Stimulated activated CD8-positive, alpha-beta memory T cell treated with anti-CD3 and anti-CD28 coated beads, Interleukin-15, amount 100 ng/mL, for 4 hours (primary cell): ENCODE results near the gene VCAM1.

Experiments
- DNase-seq, 2 donors: peaks; one replicate each; pipeline ENCODE4 v3.0.0-alpha.2; 2020; ENCODE audit warnings: low read depth in 2 of 2

The VCAM1 gene, protein sequence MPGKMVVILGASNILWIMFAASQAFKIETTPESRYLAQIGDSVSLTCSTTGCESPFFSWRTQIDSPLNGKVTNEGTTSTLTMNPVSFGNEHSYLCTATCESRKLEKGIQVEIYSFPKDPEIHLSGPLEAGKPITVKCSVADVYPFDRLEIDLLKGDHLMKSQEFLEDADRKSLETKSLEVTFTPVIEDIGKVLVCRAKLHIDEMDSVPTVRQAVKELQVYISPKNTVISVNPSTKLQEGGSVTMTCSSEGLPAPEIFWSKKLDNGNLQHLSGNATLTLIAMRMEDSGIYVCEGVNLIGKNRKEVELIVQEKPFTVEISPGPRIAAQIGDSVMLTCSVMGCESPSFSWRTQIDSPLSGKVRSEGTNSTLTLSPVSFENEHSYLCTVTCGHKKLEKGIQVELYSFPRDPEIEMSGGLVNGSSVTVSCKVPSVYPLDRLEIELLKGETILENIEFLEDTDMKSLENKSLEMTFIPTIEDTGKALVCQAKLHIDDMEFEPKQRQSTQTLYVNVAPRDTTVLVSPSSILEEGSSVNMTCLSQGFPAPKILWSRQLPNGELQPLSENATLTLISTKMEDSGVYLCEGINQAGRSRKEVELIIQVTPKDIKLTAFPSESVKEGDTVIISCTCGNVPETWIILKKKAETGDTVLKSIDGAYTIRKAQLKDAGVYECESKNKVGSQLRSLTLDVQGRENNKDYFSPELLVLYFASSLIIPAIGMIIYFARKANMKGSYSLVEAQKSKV

DNA sequence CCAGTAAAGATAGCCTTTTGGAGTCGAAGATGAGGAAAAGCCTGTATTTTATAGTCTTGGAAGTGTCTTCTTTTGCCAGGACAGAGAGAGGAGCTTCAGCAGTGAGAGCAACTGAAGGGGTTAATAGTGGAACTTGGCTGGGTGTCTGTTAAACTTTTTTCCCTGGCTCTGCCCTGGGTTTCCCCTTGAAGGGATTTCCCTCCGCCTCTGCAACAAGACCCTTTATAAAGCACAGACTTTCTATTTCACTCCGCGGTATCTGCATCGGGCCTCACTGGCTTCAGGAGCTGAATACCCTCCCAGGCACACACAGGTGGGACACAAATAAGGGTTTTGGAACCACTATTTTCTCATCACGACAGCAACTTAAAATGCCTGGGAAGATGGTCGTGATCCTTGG, at the start of gene VCAM1:
TSS of gene VCAM1 (plus strand) at position 253 of the 400 bp plus-strand sequence. CDS start at position 372, 119 bp downstream.
- DNase-seq = no peak

DNA sequence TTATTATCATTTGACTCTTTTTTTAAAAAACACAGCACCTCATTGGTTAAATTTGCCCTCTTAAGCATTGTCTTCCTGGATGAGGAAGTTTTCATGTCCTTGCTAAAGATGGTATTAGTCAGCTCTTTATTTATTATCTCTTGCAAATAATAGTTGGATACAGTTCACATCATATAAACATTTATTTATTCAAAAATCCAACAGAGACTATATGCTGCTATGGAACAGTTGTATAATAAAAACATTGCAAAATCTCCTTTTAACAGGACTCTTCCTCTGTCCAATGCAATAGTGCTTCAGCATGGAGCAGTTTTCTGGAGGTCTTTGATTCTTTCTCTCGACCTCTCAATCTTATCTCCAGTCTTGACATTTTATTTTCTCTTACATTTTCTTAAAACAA, 49.5 kb upstream of the VCAM1 start:
- no peak for DNase-seq

DNA sequence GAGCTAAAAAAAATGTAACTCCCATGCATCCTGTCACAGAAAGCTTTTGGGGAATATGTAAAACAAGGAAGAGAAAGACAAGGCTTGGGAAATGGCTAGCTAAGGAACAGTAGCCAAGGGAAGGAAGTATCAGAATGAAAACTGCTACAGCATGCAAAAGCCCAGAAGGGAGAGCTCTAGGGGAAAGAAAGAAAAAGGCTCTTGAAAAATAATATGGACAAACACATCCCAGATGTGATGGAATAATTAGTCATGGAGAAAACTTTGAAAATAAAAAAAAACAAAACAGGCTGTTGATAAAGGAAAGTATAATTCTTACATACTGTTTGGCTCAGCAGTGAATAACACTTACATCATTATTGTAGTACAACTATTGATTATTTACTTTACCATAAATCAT, 47.9 kb upstream of the VCAM1 start:
- DNase-seq = no peak

DNA sequence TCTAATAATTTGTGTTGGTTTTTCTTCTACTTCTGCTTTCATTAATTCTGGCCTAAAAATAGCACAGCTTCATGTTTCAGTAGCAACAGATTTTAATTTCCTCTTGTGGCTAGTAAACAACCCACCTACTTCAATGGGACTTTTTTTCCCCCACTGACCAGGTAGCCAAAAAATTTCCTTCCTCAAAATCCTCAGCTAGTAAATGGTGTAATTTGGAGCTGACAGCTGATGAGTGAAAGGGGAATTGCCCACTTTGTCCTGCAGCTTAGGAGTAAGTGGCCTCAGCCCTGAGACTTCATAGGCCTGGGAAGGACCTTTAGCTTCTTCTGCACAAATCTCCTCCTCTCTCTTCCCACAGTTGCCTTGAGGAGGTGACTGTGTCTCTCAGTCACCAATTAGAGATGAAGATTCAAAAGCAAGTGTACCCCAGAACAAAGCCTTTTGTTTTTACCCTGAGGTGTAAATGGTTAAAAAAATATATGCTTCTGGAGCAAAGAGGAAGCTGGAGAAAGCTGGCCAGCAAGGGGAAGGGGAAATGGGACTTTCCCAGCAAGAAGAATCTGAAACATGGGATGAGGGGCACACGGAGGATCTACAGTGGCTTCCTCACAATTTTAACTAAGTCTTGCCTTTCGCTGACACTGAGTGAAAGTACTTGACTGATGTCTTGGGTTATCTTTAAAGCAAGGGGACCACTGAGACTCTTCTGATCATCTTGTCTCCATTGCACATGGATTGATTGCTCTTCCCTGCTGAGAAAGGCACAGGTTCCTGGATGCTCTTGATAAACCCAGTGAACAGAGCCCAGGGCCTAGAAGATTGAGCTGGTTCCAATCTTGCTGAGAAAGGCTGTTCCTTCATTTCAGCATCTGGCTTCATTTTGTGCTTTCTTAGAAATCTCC, 35.8 kb upstream of the VCAM1 start:
- DNase-seq = no peak

DNA sequence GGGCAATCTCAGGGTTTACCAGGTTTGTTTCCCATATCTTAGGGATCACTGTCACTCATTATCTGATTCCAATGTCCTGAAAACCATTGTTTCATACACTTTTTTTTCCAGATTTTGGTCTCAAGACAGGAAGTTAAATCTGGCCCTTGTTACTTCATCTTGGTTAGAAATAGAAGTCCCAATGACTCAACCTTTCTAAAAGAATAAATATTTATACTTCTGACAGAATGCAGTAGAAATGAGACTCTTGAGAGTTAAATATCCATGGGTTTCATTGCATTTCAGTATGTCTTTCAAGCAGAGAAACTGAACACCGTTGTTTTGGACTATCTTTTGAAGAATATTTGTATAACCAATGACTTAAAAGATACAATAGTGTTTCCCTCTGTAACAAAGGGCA, 19.8 kb upstream of the VCAM1 start:
- no peak for DNase-seq

DNA sequence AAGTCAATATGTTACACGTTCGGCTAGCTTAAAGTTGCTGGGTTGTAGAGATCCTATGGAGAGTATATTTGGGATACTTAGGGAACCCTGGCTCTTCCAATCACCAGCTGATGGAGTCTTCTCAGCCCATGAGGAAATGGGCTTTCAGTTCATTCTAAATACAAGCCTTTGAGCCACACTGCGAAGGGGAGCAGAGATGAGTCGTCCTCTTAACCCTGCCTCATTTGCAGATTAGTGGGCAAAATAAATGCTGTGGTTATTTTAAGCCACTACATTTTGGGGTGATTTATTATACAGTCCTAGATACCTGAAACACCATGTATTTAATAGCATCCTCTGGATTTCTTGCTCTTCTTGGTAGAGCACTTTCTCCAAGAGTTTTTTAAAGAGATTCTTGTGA, 19.0 kb upstream of the VCAM1 start:
- DNase-seq = no peak

DNA sequence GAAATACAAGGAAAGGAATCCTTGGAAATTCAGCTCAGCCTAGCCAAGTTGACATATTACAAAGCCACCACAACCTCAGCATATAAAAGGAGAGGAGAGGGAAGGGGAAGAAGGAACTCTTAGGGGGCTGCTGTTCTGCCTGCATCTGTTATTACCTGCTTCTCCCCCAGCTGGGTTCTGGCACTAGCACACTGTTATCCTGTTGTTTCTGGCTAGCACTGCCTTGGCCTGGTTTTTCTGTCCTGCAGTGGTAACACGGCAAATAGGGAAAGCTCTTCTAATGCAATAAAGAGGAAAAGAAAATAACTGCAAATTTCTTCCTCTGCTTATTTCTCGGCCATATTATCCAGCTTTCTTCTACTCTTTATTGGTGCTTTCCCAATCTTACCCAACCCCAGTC, 16.5 kb upstream of the VCAM1 start:
- no peak for DNase-seq

DNA sequence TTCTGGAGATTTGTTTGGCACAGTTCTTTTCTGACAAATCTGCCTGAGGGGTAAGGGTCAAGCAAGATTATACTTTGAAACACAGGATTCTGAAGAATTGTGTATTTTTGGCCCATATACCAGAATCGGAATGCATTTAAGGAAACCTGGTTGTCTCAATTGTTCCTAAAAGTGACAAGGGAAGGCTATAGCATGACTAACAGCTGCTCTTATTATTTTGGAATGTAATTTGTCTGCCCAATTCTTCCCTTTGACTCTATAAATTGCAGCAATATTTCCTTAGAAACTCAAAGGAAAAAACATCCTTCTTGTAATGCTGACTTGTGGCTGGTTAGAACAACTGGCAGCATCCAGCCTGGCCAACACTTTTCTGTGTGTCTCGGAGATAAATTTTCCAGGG, 15.8 kb upstream of the VCAM1 start:
- no peak for DNase-seq

DNA sequence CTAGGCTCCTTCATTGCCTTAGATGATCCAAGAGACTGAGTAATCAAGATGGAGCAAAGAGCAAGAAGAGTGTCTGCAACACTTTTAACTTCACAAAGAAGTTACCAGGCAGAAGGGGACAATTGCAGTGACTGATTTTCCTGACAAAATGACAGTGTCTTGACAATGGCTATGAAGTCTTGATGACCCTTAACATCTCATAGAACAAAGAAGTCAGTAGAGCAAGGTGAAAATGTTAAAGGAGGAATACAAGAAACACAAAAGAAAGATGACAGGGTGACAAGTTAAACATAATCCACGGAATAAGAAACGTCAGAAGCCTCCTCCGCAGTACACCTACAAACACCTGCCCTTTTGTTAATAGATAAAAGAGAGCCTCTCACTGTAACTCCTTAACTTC, 15.1 kb upstream of the VCAM1 start:
- no peak for DNase-seq

DNA sequence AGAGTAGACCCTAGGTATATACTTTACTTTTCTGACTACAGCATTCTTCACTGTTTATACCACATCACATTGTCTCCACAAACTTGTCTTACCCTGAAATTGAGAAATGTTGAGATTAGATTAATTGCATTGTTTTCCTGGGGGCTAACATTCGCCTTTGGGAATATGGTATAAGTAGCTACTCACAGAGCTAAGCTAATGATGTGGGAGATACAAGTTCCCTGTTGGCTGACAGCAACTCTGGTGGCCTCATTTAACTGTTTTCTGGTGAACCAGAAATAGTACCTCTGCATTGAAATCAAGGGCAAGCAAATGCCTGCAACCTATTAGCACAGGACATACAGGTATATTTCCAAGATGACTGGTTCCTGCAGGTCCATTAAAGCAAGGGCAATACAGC, 13.2 kb upstream of the VCAM1 start:
- no peak for DNase-seq

DNA sequence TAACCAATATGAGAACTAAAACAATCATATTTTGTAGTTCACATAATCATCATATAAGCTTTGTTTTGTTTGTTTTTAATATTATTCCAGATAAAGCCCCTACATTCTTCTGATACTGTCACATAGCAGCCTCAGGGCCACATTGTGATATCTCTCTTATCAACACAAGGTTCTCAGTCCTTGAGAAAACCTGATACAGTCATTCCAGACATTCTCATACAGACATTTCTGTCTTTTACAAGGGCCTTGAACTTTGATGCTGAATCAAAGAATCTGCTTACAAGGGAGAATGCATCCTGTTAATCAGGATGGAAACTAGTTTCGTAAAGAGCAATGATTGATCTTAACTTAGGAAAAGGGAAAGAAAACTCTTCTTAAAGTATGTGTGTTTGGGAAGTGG, 12.7 kb upstream of the VCAM1 start:
- DNase-seq = no peak

DNA sequence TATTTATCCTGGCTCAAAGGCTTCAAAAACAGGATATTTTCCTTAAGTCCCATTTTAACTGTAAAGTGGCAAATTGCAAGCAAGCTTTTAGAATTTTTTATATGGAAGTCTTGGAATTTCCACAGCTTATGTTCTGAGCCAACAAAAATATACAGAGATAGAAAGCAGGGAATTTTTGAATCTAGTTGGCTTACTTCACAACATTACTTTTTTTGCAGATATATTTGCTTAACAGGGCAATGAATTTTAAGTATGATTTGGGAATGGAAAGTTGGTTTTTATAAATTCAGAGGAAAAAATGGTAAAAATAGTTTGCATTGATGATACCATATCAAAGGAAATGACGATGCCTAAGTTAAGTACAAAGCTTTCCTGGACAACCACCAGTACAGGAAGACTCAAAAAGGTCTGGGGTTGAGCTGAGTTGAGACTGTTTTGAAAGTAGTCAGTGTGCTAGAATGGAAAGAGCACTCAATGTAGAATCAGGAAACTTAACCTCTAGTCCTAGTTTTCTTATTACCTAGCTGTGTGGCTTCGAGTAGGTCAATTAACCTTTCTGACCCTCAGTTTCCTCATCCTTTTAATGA, 11.0 kb upstream of the VCAM1 start:
- DNase-seq = no peak

DNA sequence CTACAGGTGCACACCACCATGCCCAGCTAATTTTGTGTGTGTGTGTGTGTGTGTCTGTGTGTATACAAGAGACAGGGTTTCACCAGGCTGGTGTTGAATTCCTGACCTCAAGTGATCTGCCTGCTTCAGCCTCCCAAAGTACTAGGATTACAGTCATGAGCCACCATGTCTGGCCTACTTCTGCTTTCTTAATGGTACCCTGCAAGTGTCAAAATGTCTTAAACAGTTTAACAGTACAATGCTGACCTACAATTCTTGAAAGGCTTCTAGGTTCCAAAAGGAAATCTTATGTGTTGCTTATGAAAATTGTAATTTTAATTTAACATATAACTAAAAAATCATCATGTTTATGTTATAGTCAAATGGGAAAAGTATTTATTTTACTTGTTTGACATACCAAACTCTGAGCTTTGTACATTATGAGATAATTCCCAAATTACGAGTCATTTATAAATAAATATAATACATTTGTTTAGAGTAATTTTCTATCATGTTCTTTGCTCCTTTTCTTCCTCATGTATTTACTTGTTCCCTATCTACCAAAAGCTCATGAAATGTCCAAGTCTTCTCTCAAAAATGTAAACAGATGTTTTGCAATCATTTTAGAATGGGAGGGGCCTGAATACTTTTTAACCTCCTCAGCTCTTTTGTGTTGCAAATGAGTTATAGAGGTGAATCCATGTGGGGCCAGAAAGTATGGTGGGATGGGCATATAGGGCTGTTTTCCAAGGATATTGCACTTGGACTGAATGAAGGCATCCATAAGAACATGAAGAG, 8.4 kb upstream of the VCAM1 start:
- DNase-seq = no peak

DNA sequence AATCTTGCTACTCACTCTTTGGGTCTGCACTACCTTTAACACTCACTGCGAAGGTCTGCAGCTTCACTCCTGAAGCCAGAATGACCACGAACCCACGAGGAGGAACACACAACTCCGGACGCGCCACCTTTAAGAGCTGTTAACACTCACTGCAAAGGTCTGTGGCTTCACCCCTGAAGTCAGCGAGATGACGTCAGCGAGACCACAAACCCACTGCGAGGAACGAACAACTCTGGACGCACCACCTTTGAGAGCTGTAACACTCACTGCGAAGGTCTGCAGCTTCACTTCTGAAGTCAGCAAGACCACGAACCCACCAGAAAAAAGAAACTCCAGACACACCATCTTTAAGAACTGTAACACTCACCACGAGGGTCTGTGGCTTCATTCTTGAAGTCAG, 6.5 kb upstream of the VCAM1 start:
- peak; percentile 50 to 62 for DNase-seq

DNA sequence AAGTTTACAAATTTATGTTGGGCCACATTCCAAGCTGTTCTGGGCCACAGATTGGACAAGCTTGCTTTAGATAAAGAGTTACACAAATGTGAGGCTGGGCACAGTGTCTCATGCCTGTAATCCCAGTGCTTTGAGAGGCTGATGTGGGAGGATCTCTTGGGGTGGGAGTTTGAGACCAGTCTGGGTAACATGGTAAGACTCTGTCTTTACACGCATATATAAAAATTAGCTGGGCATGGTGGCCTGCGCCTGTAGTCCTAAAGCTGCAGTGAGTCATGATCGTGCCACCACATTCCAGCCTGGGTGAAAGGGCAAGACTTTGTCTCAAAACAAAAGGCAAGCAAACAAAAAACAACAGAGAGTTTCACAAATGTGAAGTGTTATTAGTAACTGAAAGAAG, 5.9 kb upstream of the VCAM1 start:
- DNase-seq = no peak

DNA sequence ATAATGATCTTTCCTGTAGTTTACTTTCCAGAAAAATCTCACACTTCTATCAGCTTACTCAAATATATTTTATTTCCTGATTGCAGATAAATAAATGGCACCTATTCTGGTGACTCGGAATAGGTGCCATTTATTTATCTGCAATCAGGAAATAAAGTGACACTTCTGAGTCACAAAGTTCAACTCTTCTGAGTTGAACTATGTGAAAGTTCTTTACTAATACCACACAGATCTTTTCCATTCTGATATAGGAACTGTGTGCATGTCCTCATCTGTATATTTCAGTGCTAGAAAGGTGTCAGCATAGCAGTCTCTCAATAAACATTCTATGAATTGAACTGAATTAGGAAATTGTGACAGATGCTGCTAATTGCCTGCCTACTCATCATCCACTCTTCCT, 4.9 kb upstream of the VCAM1 start:
- DNase-seq = no peak

DNA sequence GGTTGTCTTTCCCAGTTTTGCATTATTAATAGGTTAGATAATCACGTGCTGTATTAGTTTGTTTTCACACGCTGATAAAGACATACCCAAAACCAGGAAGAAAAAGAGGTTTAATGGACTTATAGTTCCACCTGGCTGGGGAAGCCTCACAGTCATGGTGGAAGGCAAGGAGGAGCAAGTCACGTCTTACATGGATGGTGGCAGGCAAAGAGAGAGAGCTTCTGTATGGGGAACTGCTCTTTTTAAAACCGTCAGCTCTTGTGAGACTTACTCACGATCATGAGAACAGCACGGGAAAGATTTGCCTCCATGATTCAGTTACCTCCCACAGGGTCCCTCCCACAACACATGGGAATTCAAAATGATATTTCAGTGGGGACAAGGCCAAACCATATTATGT, 2.3 kb upstream of the VCAM1 start:
- no peak for DNase-seq

DNA sequence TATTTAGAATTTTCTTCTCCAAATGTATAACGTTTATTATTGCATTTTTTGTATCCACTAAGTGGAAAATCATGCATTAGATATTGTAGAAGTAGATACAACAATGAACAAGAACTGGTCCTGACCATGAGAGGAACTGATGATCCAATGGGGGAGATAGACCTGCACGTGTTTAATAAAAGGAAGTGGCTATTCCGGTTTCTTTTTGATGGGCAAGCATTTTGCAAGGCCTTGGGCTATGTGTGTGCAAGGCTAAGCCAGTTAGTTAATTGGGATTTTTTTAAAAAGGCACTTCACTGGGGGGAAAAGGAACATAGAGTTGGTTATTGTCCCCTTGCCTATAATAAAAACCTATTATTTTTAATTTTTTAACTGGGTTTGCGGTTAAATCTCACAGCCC, 961 bp upstream of the VCAM1 start:
- no peak for DNase-seq

DNA sequence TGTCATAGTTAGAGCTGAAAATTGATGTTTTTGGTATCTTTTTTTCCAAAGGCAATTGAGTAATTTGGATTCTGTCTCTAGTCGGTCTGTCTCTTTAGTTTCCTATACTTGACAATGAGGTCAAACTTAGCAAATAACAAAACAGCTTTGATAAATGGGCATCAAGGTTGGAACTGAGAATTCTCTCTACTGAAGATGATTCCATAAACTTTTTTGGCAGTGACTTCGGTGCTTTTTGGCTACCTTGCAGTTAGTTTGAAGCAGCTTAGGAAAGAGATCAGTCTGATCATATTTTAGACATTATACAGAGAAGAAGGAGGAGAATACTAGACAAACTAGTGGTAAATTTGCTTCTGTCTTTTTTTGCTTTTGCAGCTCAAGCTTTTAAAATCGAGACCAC, 559 bp downstream of the VCAM1 start:
- DNase-seq = no peak

DNA sequence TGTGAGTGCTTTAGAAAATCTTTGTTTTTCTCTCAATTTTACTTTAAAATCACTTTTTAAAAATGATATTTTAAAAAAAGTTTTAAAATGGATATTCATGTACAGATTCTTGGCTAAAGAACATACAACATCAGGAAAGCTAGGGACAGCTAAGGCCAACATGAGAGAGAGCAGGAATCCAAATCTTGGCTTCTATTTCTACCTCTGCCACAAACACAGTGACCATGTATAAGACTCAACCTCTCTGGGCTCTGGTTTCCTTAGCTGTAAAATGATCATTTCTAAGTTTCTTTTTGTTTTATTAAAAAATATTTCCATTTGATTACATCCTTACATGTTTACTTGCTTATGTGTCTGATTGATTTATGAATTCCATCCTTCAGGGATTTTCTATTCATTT, 1.2 kb downstream of the VCAM1 start:
- DNase-seq = no peak

DNA sequence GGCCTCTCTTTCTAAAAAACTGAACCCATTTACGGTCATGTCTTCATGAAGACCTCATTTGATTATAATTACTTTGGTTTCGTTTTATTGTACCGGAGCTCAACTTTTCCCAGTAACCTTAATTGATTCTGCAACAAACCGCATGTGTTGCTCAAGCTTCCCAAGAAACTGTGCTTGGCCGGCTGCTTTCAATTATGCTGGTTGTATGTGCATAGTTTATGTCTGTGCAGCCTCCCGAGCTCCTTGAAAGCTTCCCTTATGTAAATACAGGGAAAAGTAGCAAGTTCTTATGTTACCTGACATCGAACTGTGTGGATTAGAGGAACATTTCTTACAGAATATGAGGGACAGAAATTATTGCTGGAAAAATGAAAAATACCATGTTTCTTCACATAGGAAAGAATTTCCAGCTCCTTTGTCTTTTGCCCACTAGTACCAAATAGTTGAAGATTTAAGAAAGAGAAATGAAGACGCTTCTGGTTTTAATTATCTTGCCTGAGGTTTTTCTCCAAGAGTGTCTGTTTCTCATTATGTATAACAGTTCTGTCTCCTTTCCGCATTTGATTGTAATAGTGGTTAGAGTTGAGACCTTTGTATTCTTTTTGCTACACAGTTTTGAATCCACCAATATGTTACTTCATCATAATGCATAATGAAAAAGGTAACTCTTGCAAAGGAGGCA, 2.1 kb downstream of the VCAM1 start:
- no peak for DNase-seq
